PC-3 (cell line): ENCODE measurements around the gene TRIM10. TPM values are rescaled to one million over a fixed set of nuclear protein-coding genes. Genes with fewer than 3 reads are reported as not detected.

Experiments
- ATAC-seq: fragments of 200-7000 bp; cut with Tn5 transposase; 2 replicates; pipeline ENCODE4 v1.9.1; 2020; ENCODE audit warnings: mild to moderate bottlenecking, moderate library complexity
- BruUV-seq: library from RNA; stranded (reverse); fragments of 400-500 nt; replicated peaks from 2 replicates; lab custom pipeline; 2021; lab: Mats Ljungman, UMichigan
- CTCF ChIA-PET: fragments of 300-600 bp; sonication (Branson Sonifier 250); formaldehyde crosslinking; loops from one replicate; lab custom pipeline; 2022; ENCODE audit warnings: antibody characterized with exemption; lab: Charles Lee
- POLR2A ChIA-PET: fragments of 300-600 bp; sonication (Branson Sonifier 250); formaldehyde crosslinking; loops from one replicate; lab custom pipeline; 2022; ENCODE audit warnings: antibody characterized with exemption; ENCODE audit not compliant: unreplicated experiment; lab: Charles Lee
- DNase-seq: peaks from one replicate; pipeline ENCODE4 v3.0.0-alpha.2; 2015
- H2AFZ ChIP-seq: fragments of 300-600 bp; sonication (generic); 2 replicates; pipeline ENCODE4 v1.6.0; 2016; ENCODE audit warnings: antibody characterized with exemption, low read length
- H3F3A ChIP-seq: fragments of 300-600 bp; sonication (generic); one replicate; pipeline ENCODE4 v1.6.0; 2017; ENCODE audit warnings: antibody characterized with exemption, low read length, control low read depth, mild to moderate bottlenecking; ENCODE audit not compliant: unreplicated experiment
- H3K27ac ChIP-seq: fragments of 300-600 bp; sonication (generic); 2 replicates; pipeline ENCODE4 v1.5.1; 2016; ENCODE audit warnings: mild to moderate bottlenecking, low read length
- H3K27me3 ChIP-seq: fragments of 300-600 bp; sonication (generic); 2 replicates; pipeline ENCODE4 v1.6.1; 2016; ENCODE audit warnings: low read length, mixed read lengths
- H3K36me3 ChIP-seq: fragments of 300-600 bp; sonication (generic); 2 replicates; pipeline ENCODE4 v1.6.1; 2016; ENCODE audit warnings: low read depth, mixed run types, low read length, mixed read lengths
- H3K4me1 ChIP-seq: fragments of 300-600 bp; sonication (generic); 2 replicates; pipeline ENCODE4 v1.5.1; 2016; ENCODE audit warnings: low read length; ENCODE audit not compliant: insufficient read depth
- H3K4me2 ChIP-seq: fragments of 300-600 bp; sonication (generic); 2 replicates; pipeline ENCODE4 v1.6.0; 2016; ENCODE audit warnings: low read length
- H3K4me3 ChIP-seq: fragments of 300-600 bp; sonication (generic); 2 replicates; pipeline ENCODE4 v1.5.1; 2016; ENCODE audit warnings: mild to moderate bottlenecking, low read length, mixed read lengths
- H3K79me2 ChIP-seq: fragments of 300-600 bp; sonication (generic); 2 replicates; pipeline ENCODE4 v1.6.1; 2017; ENCODE audit warnings: low read length, mixed read lengths
- H3K9ac ChIP-seq: fragments of 300-600 bp; sonication (generic); 2 replicates; pipeline ENCODE4 v1.6.0; 2016; ENCODE audit warnings: mild to moderate bottlenecking, low read length
- H3K9me2 ChIP-seq: fragments of 300-600 bp; sonication (generic); replicated peaks from 2 replicates; pipeline ENCODE4 v1.6.1; 2016; ENCODE audit warnings: mixed run types, low read length, mixed read lengths
- H3K9me3 ChIP-seq: fragments of 300-600 bp; sonication (generic); 2 replicates; pipeline ENCODE4 v1.6.1; 2016; ENCODE audit warnings: low read length, mixed read lengths
- H4K20me1 ChIP-seq: fragments of 300-600 bp; sonication (generic); 2 replicates; pipeline ENCODE4 v1.6.1; 2016; ENCODE audit warnings: low read length, mixed read lengths
- CTCF ChIP-seq: fragments of 300-600 bp; sonication (generic); conservative IDR thresholded peaks from 2 replicates; pipeline ENCODE4 v1.5.1; 2017; ENCODE audit warnings: antibody characterized with exemption, low read depth, mild to moderate bottlenecking, low read length
- EZH2 ChIP-seq: fragments of 300-600 bp; sonication (generic); IDR thresholded peaks from one replicate; pipeline ENCODE4 v1.6.1; 2017; ENCODE audit warnings: antibody characterized with exemption, mild to moderate bottlenecking, low read length; ENCODE audit not compliant: unreplicated experiment
- EZH2phosphoT487 ChIP-seq: fragments of 300-600 bp; sonication (generic); IDR thresholded peaks from 2 replicates; pipeline ENCODE4 v1.6.1; 2018; ENCODE audit warnings: mild to moderate bottlenecking, antibody characterized with exemption, low read length, borderline replicate concordance
- intact Hi-C: fragments of 100-400 bp; cut with micrococcal nuclease; formaldehyde crosslinking; loops from 2 replicates; pipeline ENCODE4 v1.9.0; 2023
- total RNA-seq: library from RNA; depleted of rRNA; stranded (reverse); fragments of >200 nt; gene quantifications from 2 replicates; pipeline ENCODE4 v1.2.3, GENCODE V29; 2014

Gene TRIM10
- total RNA-seq, 1 experiment from 2014 or later: not detected

GRCh38 chr6:30129265-30130178 is 31.5 kb downstream of the TRIM10 start:
- ATAC-seq (no peak), DNase-seq (peak; percentile 22)
- no peaks in the 10 kb centered on the region for H3K9me2 ChIP-seq
- ChIA-PET CTCF (interaction anchor here (5.7 kb wide), 1 partner anchor 26 kb away, joined by 107 read pairs; no protein-coding TSS in a partner anchor), POLR2A (no interaction called here)
- H3K79me2 ChIP-seq: no peaks in the 10 kb centered on the region
- H3K4me1 ChIP-seq: peaks cover 15% of the 10 kb centered on the region
- H3K9me3 ChIP-seq: no peaks in the 10 kb centered on the region
- no peaks in the 10 kb centered on the region for H3F3A ChIP-seq
- BruUV-seq: no TSS peak
- no peaks in the 10 kb centered on the region for H4K20me1 ChIP-seq
- H3K36me3 ChIP-seq: no peaks in the 10 kb centered on the region
- H3K4me3 ChIP-seq: no peak overlapping the region
- H3K4me2 ChIP-seq: peak overlapping the region; percentile 2; the same call in 1 of the 2 replicates
- H3K27ac ChIP-seq: no peak overlapping the region
- intact Hi-C loops: loop anchor here (5.0 kb wide), 1 partner anchor 43 kb away; no protein-coding TSS in a partner anchor
- TF ChIP-seq EZH2phosphoT487: no peak
- TF ChIP-seq CTCF: no peak
- no peak for TF ChIP-seq EZH2
- H2AFZ ChIP-seq: no peak overlapping the region
- H3K9ac ChIP-seq: no peak overlapping the region
- H3K27me3 ChIP-seq: no peaks in the 10 kb centered on the region

DNA sequence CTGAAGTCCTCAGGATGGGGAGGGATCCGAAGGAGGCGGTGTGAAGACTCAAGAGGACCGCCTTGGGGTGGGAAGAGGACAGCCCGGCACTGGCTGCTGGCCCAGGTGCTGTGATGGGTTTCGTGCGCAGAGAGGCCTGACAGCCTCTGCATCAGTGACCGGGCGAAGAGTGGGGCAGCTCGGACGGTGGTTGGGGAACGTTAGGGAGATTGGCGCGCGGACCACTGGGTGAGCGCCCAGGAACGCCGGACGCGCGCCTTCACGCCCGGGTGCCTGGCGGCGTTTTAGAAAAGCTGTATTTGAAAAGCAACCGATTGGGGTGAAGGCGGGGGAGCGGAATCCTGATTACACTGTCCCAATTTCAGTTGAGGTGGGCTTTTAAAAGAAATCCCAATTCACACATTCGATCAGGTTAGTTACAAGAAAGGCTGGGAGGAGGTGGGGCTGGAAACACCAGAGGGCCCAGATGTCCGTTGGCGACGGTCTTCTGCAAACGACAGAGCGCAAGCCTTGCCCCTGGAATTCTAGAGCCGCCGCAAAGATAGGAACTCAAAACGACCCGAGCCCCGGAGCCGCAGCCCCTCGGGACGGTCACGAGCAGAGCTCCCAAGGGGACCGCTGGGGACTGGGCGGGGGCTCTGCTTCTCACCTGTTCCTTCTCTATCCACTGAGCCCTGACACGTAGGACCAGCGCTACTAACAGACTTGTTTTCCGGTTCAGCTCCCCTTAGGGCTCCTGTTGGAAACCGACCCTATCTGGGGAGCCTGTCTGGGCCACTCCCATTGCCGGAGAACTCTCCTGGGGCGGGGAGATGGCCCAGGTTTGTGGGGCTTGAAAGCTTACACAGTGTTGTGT is 33.5 kb downstream of the TRIM10 start:
- H3K36me3 ChIP-seq: no peaks in the 10 kb centered on the region
- POLR2A ChIA-PET: no interaction called here
- BruUV-seq: no TSS peak
- H3K4me2 ChIP-seq: no peak overlapping the region
- no peaks in the 10 kb centered on the region for H4K20me1 ChIP-seq
- no peaks in the 10 kb centered on the region for H3K79me2 ChIP-seq
- no peak for ATAC-seq
- DNase-seq: no peak
- no peaks in the 10 kb centered on the region for H3K9me2 ChIP-seq
- no peak overlapping the region for H3K27ac ChIP-seq
- no peak overlapping the region for H2AFZ ChIP-seq
- no peak overlapping the region for H3K9ac ChIP-seq
- no peaks in the 10 kb centered on the region for H3K27me3 ChIP-seq
- no peaks in the 10 kb centered on the region for H3K9me3 ChIP-seq
- intact Hi-C loops: no loop called here
- peaks cover 20% of the 10 kb centered on the region for H3K4me1 ChIP-seq
- CTCF ChIA-PET: no interaction called here
- H3F3A ChIP-seq: no peaks in the 10 kb centered on the region
- H3K4me3 ChIP-seq: no peak overlapping the region
- TF ChIP-seq EZH2 (no peak), EZH2phosphoT487 (no peak), CTCF (no peak)
